Loucy (cell line): ENCODE measurements around the gene TMEM245.

ENCODE experiments used
- EZH2phosphoT487 ChIP-seq: fragments of 200-600 bp; IDR thresholded peaks from 2 replicates; pipeline ENCODE4 v1.6.1; 2018; ENCODE audit warnings: antibody characterized with exemption, mild to moderate bottlenecking, moderate library complexity, borderline replicate concordance
- TF ChIP-seq, protein P1 (sequence below): fragments of 200-600 bp; sonication (generic); conservative IDR thresholded peaks from 2 replicates; pipeline ENCODE4 v1.5.1; 2014; ENCODE audit warnings: mild to moderate bottlenecking, antibody characterized with exemption, low read length

DNA sequence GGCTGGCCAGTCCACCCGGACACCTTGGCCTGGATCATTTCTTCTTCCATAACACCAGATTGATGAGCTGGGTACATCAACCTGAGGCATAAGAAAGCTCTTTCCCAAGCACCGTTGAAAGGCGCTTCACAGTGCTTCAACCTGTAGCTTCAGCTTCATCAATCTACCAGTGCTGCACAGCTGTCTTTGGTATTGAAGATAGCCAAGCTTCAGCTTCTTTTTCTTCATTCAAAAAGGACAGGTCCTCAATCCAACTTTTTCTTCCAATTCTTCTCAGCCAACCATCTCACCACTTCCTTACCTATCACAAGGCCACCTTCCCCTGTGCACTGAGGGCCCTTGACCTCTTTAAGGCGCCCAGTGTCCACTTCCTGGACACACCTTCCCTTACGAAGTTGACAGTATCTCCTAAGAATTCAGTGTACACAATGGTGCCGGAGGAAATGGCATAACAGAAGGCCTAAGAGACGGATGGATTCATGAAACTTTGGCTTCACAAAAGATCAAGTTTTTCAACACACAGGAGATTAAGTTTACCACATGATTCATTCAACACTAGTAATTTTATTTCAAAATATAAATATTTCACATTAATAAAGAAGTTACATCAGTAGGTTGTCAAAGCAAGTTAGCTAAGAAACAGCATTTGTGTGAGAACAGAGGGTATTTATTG is 105.0 kb downstream of the TMEM245 start:
- TF ChIP-seq, protein P1, sequence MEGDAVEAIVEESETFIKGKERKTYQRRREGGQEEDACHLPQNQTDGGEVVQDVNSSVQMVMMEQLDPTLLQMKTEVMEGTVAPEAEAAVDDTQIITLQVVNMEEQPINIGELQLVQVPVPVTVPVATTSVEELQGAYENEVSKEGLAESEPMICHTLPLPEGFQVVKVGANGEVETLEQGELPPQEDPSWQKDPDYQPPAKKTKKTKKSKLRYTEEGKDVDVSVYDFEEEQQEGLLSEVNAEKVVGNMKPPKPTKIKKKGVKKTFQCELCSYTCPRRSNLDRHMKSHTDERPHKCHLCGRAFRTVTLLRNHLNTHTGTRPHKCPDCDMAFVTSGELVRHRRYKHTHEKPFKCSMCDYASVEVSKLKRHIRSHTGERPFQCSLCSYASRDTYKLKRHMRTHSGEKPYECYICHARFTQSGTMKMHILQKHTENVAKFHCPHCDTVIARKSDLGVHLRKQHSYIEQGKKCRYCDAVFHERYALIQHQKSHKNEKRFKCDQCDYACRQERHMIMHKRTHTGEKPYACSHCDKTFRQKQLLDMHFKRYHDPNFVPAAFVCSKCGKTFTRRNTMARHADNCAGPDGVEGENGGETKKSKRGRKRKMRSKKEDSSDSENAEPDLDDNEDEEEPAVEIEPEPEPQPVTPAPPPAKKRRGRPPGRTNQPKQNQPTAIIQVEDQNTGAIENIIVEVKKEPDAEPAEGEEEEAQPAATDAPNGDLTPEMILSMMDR, result no peak
- TF ChIP-seq EZH2phosphoT487, result no peak
